K562 (cell line): ENCODE data around the gene HGD. TPM values are rescaled to one million over a fixed set of nuclear protein-coding genes. Genes with fewer than 3 reads are reported as not detected.

Experiments used
- ATAC-seq: fragments of 200-7000 bp; cut with Tn5 transposase; 3 replicates; pipeline ENCODE4 v1.9.1; 2020; ENCODE audit warnings: moderate library complexity
- BruUV-seq: library from RNA; stranded (reverse); fragments of 400-500 nt; replicated peaks from 2 replicates; lab custom pipeline; 2021; lab: Mats Ljungman, UMichigan
- CTCF ChIA-PET: fragments of 300-600 bp; formaldehyde crosslinking; extraction: SDS; loops from one replicate; lab custom pipeline; 2021; ENCODE audit warnings: low intra/inter-chr PET ratio; lab: Yijun Ruan, JAX
- POLR2A ChIA-PET: fragments of 300-600, 350-650 bp; sonication (Branson Sonifier 250); formaldehyde crosslinking; extraction: SDS; loops from one replicate; lab custom pipeline; 2021; ENCODE audit warnings: antibody characterized with exemption, inconsistent platforms; lab: Yijun Ruan, JAX
- DNase-seq, 4 experiments: peaks; one replicate each; pipeline versions ENCODE4 v3.0.0 to v3.0.0-alpha.2; 2011 to 2018; ENCODE audit warnings: low spot score in 3 of 4, mixed read lengths in 3 of 4; ENCODE audit errors: extremely low read depth in 1 of 4
- FAIRE-seq: peaks from 2 replicates; lab custom pipeline; 2011; peaks lifted over from hg19 to GRCh38; lab: Jason Lieb, UNC
- H2AFZ ChIP-seq: 2 replicates; pipeline ENCODE4 v1.6.0; 2011; ENCODE audit warnings: low read depth, low read length, control low read depth, inconsistent platforms
- H3K27ac ChIP-seq: fragments of 200-600 bp; 3 replicates; pipeline ENCODE4 v1.8.0; 2011; ENCODE audit warnings: low read depth, mild to moderate bottlenecking, control low read depth, inconsistent platforms, low read length, moderate library complexity, mixed read lengths; ENCODE audit errors: extremely low read depth
- H3K27me3 ChIP-seq, 2 experiments: fragments of 300-600 bp in 1 of 2; 2 replicates in 1 of 2; 3 replicates in 1 of 2; pipeline versions ENCODE4 v1.6.0 to v1.8.0; 2011; ENCODE audit warnings: inconsistent platforms in 2 of 2, low read length in 2 of 2, mild to moderate bottlenecking in 1 of 2, mixed read lengths in 1 of 2, moderate library complexity in 1 of 2; ENCODE audit not compliant: control insufficient read depth in 2 of 2, insufficient read depth in 2 of 2
- H3K36me3 ChIP-seq: fragments of 300-600 bp; 3 replicates; pipeline ENCODE4 v1.8.0; 2011; ENCODE audit warnings: mild to moderate bottlenecking, low read length, inconsistent platforms; ENCODE audit not compliant: control insufficient read depth, insufficient read depth
- H3K4me1 ChIP-seq, 2 experiments: fragments of 200-600 bp in 1 of 2; replicated peaks in 1 of 2; 2 replicates in 1 of 2; 3 replicates in 1 of 2; pipeline versions ENCODE4 v1.5.1 to v1.8.0; 2011; ENCODE audit warnings: inconsistent platforms in 2 of 2, low read length in 2 of 2, mild to moderate bottlenecking in 1 of 2, mixed read lengths in 1 of 2, moderate library complexity in 1 of 2; ENCODE audit not compliant: control insufficient read depth in 2 of 2, insufficient read depth in 2 of 2
- H3K4me2 ChIP-seq: 2 replicates; pipeline ENCODE4 v1.6.1; 2011; ENCODE audit warnings: low read length, control low read depth, inconsistent platforms, mixed read lengths; ENCODE audit not compliant: insufficient read depth
- H3K4me3 ChIP-seq: fragments of 200-600 bp; sonication (generic), shearing (Covaris generic); 2 replicates; pipeline ENCODE4 v1.5.1; 2016; ENCODE audit warnings: control low read depth, inconsistent platforms
- H3K79me2 ChIP-seq: fragments of 200-600 bp; 3 replicates; pipeline ENCODE4 v1.8.0; 2011; ENCODE audit warnings: low read length, inconsistent platforms; ENCODE audit not compliant: control insufficient read depth, insufficient read depth
- H3K9ac ChIP-seq, 2 experiments: 2 replicates each; pipeline versions ENCODE4 v1.6.0 to v1.6.1; 2011; ENCODE audit warnings: low read depth in 2 of 2, low read length in 2 of 2, control low read depth in 1 of 2, inconsistent platforms in 1 of 2, mild to moderate bottlenecking in 1 of 2, mixed read lengths in 1 of 2; ENCODE audit not compliant: insufficient read depth in 1 of 2
- H3K9me1 ChIP-seq: one replicate; pipeline ENCODE4 v1.6.0; 2011; ENCODE audit warnings: inconsistent platforms, mild to moderate bottlenecking, low read length, moderate library complexity; ENCODE audit not compliant: control insufficient read depth, insufficient read depth
- H3K9me3 ChIP-seq: replicated peaks from 2 replicates; pipeline ENCODE4 v1.5.1; 2011; ENCODE audit warnings: low read depth, low read length, inconsistent platforms; ENCODE audit not compliant: control insufficient read depth, insufficient read depth
- H4K20me1 ChIP-seq: replicated peaks from 2 replicates; pipeline ENCODE4 v1.6.1; 2011; ENCODE audit warnings: low read length, inconsistent platforms, mixed read lengths; ENCODE audit not compliant: control insufficient read depth, insufficient read depth
- C11orf30 ChIP-seq: fragments of 450-650 bp; IDR thresholded peaks from 2 replicates; pipeline ENCODE4 v1.6.1; 2016; ENCODE audit warnings: low read depth, mild to moderate bottlenecking
- MECOM ChIP-seq: fragments of 250-450 bp; sonication (Bioruptor Pico); IDR thresholded peaks from 2 replicates; pipeline ENCODE4 v1.8.0; 2022; ENCODE audit warnings: inconsistent platforms
- SMARCA4 ChIP-seq: fragments of 450-650 bp; IDR thresholded peaks from 2 replicates; pipeline ENCODE4 v1.6.1; 2016
- ZBTB40 ChIP-seq, 2 experiments: fragments of 450-650 bp in 1 of 2; sonication (generic) in 1 of 2; formaldehyde crosslinking in 1 of 2; IDR thresholded peaks; 2 replicates each; pipeline versions ENCODE4 v1.7.1 to v1.9.0; 2016 to 2022; ENCODE audit warnings: inconsistent platforms in 1 of 2, mild to moderate bottlenecking in 1 of 2, missing genetic modification reagents in 1 of 2
- ZNF140 ChIP-seq: fragments of 250-450 bp; sonication (Bioruptor Pico); IDR thresholded peaks from 2 replicates; pipeline ENCODE4 v1.8.0; 2021; ENCODE audit warnings: moderate library complexity, mild to moderate bottlenecking, inconsistent platforms
- WGBS: fragments of 100-300 bp; shearing (Covaris generic); methylation state at CpG from one replicate; pipeline ENCODE4 v1.1.6; 2016; ENCODE audit warnings: low coverage, mixed read lengths; ENCODE audit not compliant: insufficient coverage; ENCODE audit errors: missing lambda C conversion rate; 5-methylcytosine and 5-hydroxymethylcytosine counted together
- in situ Hi-C: fragments of 300-500 bp; cut with MboI; formaldehyde crosslinking; loops from 4 replicates; pipeline ENCODE4 v1.15.0; 2018; ENCODE audit warnings: inconsistent platforms, mixed read lengths
- intact Hi-C: fragments of 100-400 bp; cut with micrococcal nuclease; formaldehyde crosslinking; loops from 2 replicates; pipeline ENCODE4 v1.14.2; 2022
- polyA plus RNA-seq, 8 experiments: library from polyadenylated mRNA; depleted of rRNA in 4 of 8; stranded (reverse) in 5 of 8; unstranded in 3 of 8; fragments of >200 nt; fragmentation: Nextera tagmentation in 2 of 8; fragmentation: Illumina TruSeq in 1 of 8; extraction: Ambion mirVana in 2 of 8; extraction: Trizol in 1 of 8; gene quantifications; 2 replicates each; pipeline versions ENCODE4 v1.2.1 to v1.2.3, GENCODE V29; 2011 to 2014; ENCODE audit warnings: inconsistent platforms in 1 of 8, missing spikeins in 1 of 8
- total RNA-seq, 7 experiments: library from RNA; depleted of rRNA in 6 of 7; stranded (reverse); fragments of >200 nt in 6 of 7; fragmentation: Illumina TruSeq in 2 of 7; extraction: Trizol in 2 of 7; gene quantifications; 2 replicates each; pipeline versions ENCODE4 v1.2.1 to v1.2.3, GENCODE V29; 2011 to 2021; ENCODE audit warnings: low replicate concordance in 1 of 7

HGD gene
- total and polyA plus RNA-seq, 9 of the 15 experiments (the other 6 are each of a cell fraction or from before 2014, with no cell fraction given): 0.08 to 0.25 (median 0.17) TPM; not detected in 4

GRCh38 chr3:120648290-120648689 lies 33.7 kb downstream of the HGD start:
- Histone ChIP-seq H4K20me1 (no peaks in the 10 kb centered on the region), H3K9me3 (no peaks in the 10 kb centered on the region), H3K4me3 (no peak overlapping the region), H2AFZ (peak overlapping the region; percentile 20), H3K9ac (no peak overlapping the region), H3K4me2 (no peak overlapping the region), H3K4me1 (peaks cover 0 to 31% of the 10 kb centered on the region in 2 experiments; a peak in 4 of 5 replicates), H3K27ac (no peak overlapping the region), H3K79me2 (no peaks in the 10 kb centered on the region), H3K9me1 (no peaks in the 10 kb centered on the region), H3K27me3 (no peaks in the 10 kb centered on the region), H3K36me3 (no peaks in the 10 kb centered on the region)
- POLR2A ChIA-PET: no interaction called here
- in situ Hi-C loops (no loop called here), intact Hi-C loops (no loop called here)
- ATAC-seq (peak; percentile 50), FAIRE-seq (no peak), DNase-seq (no peak)
- WGBS: 39% methylated on average over 5 of the region's 5 CpGs
- no TSS peak for BruUV-seq
- CTCF ChIA-PET: no interaction called here
- TF ChIP-seq ZNF140 (CRISPR knock-in tag) (no peak), MECOM (0 out of 2 replicates have a peak, but pooled peaks have one; percentile 20)

- Histone ChIP-seq H3K9me1 (no peaks in the 10 kb centered on the region), H3K9me3 (peaks cover under 1% of the 10 kb centered on the region; the same call in 1 of the 2 replicates), H2AFZ (peak overlapping the region; percentile 48), H3K4me2 (no peak overlapping the region; the same call in 1 of the 2 replicates), H4K20me1 (no peaks in the 10 kb centered on the region), H3K27ac (no peak overlapping the region), H3K4me1 (peaks cover 0 to 41% of the 10 kb centered on the region in 2 experiments; a peak in 4 of 5 replicates), H3K4me3 (no peak overlapping the region), H3K27me3 (no peaks in the 10 kb centered on the region), H3K79me2 (no peaks in the 10 kb centered on the region), H3K36me3 (no peaks in the 10 kb centered on the region), H3K9ac (0 out of 4 replicates have a peak overlapping the region, but pooled peaks of 1 of the 2 experiments have one; percentile 20)
- CTCF ChIA-PET: no interaction called here
- POLR2A ChIA-PET: interaction anchor here (0.7 kb wide), 1 partner anchor 24 kb away, joined by 3 read pairs; no protein-coding TSS in a partner anchor
- 20% methylated on average over 5 of the region's 5 CpGs for WGBS
- in situ Hi-C loops: no loop called here
- ATAC-seq (no peak), FAIRE-seq (no peak), DNase-seq (peak in 1 of 4 experiments; percentile 10)
- no TSS peak for BruUV-seq
- intact Hi-C loops: no loop called here
- 0 out of 2 replicates have a peak, but pooled peaks have one; percentile 21 for TF ChIP-seq ZBTB40 (IDR thresholded peaks at IDR 0.05)
- no peak for TF ChIP-seq ZBTB40 (CRISPR knock-in tag; IDR thresholded peaks at IDR 0.05)
- TF ChIP-seq SMARCA4: peak; percentile 18; the same call in 1 of the 2 replicates
- TF ChIP-seq C11orf30: peak; percentile 52
Observed at GRCh38 chr3:120646771-120647432, 35.1 kb downstream of the HGD start.
